Activated T-cell treated with anti-CD3 and anti-CD28 coated beads for 24 hours (primary cell): Measurements from ENCODE around the gene LGALS16.
A peak's percentile ranks its signal among the peaks of the same experiment; 100 is the strongest.
"Not testable (repeated sequence)": the region's sequence is repeated elsewhere in the genome, so short reads cannot be mapped to it uniquely, and the experiment has no call there.

Source experiments
- DNase-seq: peaks from one replicate; pipeline ENCODE4 v3.0.0-alpha.2; 2020; ENCODE audit warnings: low read depth

LGALS16 gene

DNA sequence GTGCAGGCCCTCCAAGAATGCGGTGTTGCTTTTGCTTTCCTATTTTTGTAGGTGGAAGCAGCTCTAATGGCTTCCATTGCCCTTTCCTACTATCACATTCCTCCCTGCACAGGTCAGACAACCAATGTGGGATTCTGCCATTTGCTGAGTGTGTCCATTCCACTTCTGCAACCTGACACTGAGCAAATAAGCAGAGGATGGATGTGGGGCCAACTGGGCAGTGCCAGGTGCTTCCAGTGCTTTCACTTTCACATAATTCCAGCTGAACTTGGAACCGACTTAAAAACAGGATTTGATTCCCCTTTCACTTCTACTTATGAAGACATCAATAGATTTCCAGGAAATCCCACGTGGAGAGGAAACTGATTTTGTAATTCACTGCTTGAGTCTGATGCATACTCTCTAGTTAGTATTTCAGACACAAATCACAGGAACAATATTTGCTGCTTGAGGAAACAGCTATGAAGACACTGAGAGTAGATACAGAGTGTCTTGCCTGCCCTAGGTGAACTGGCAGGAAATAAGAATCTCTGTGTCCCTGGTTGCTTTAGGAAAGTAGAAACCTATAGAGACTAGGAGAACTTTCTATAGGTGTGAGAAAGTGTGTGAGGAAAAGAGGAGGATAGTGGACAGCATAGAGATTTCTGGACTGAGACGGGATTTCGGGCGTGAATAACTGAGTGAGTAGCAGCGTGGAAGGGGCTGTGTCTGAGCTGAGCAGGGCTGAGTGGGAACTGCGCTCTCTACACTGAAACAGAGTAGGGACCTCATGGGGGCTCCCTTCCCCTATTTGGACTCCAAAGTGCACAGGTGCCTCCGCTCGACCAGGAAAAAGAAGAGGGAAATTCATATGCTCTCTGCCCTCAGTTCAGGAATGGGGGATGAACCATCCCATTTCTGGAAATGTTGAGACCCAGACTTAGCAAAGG lies 22.5 kb downstream of the LGALS16 start:
- no peak for DNase-seq

- DNase-seq: peak; percentile 49
Measured at GRCh38 chr19:39679056-39679790, 23.5 kb downstream of the LGALS16 start.

DNA sequence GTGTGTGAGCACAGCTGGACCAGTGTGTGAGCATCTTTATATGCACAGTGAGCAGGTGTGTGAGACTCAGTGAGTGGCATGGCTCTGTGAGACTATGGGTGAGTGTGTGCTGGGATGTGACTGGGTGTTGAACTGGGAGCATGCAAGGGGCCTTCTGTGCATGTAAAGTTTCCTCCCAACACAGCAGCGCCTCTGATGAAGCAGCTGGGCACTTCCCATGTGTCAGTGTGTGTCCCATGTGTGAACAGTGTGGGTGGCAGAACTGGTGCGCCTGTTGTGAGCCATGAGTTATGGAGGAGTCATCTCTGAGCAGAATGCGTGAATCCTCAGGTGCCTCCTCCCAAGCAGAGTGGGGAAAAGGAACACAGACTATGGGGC lies 24.1 kb downstream of the LGALS16 start:
- DNase-seq: peak; percentile 54

DNA sequence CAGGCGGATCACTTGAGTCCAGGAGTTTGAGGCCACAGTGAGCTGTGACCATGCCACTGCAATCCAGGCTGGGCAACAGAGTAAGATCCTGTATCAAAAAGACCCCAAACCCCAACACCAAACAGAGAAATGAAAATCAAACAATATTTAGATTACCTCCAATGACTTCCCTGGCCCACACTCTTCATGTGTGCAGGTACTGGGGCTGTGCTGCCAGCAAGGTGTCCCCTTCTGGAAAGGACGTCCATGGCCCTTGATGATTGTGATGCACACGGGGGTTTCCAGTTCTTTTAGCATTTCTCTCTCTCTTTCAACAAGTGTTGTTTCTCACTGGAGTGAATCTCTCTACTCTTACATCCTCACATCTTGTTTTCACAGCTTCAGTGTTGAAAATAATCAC lies 24.9 kb downstream of the LGALS16 start:
- DNase-seq: no peak

GRCh38 chr19:39681416-39681815 lies 25.7 kb downstream of the LGALS16 start:
- DNase-seq: no peak

DNA sequence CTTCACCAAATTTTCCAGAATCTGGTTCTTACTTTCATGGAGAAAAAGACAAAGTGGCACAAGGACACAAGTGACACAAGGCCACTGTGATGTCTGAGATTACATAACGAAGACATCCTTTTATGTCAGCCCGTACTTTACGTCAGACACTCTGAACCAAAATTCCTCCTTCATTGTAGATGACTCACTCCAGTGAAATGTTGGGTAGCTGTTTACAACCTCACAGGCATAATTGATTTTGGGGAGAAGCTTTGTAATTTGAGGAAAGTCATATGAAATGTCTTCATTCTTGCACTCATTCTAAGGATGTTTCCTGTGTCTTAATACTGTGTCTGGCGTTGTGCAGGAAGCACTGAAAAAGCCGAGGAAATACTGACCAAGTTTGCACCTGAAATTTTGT lies 28.6 kb downstream of the LGALS16 start:
- DNase-seq: no peak

GRCh38 chr19:39686739-39687138 lies 31.0 kb downstream of the LGALS16 start:
- no peak for DNase-seq

DNA sequence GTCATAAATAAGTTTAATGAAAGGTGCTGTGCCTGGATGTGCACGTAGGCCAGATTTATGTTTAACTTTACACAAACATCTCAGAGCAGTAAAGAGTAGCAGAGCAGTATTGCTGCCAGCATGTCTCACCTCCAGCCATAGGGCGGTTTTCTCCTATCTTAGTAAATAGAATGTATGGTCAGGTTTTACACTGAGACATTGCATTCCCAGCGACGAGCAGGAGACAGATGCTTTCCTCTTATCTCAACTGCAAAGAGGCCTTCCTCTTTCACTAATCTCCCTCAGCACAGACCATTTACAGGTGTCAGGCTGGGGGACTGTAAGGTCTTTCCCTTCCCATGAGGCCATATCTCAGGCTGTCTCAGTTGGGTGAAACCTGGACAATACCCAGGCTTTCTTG lies 32.9 kb downstream of the LGALS16 start:
- not testable (repeated sequence) for DNase-seq

DNA sequence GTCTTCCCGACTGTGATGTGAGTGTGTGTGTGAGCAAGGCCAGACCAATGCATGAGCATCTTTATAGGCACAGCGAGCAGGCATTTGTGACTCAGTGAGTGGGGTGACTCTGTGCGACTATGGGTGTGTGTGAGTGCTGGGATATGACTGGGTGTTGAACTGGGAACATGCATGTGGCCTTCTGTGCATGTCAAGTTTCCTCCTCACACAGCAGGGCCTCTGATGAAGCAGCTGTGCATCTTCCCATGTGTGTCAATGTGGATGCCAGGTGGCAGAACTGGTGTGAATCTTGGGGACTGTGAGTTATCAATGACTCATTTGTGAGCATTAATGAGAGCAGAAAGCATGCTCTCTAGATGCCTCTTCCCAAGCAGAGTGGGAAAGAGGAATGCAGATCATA lies 36.5 kb downstream of the LGALS16 start:
- DNase-seq: no peak

GRCh38 chr19:39692822-39693221 lies 37.1 kb downstream of the LGALS16 start:
- DNase-seq: no peak

DNA sequence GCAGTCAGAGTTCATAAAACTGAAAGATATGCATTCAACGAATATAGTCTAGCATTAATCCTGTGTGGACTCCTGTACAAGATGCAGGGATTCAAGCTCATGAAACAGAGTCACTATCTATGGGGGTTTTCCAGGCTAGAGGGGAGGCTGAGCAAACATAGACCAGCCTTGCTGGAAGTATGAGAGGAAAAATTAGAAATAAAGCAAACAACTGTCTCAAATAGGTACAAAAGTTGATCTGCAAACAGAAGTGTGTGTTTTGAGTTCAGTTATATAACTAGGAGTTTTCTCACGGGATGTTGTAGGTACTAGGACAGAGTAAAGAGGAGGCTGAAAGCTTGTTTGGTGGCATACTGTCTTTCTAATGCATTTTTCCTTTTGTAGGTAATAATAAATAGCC lies 40.0 kb downstream of the LGALS16 start:
- no peak for DNase-seq

- no peak for DNase-seq
Measured at GRCh38 chr19:39696387-39696786, 40.7 kb downstream of the LGALS16 start.

DNA sequence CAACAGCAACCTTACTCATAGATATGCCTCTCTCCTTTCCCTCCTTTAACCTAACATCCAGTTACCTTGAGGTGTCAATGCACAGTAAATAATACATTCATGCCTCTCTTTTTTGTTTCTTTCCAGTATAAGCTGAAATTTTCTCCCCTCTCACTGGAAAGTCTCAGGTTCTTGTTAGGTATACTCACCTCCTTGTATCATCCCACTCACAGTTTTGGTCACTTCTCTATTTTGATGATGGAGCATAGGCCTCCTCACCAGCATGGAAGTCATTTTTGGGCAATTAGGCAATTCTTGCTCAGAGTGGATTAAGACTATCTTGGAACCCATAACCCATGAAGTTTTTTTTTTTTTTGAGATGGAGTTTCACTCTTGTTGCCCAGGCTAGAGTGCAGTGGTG lies 42.8 kb downstream of the LGALS16 start:
- DNase-seq: no peak

DNA sequence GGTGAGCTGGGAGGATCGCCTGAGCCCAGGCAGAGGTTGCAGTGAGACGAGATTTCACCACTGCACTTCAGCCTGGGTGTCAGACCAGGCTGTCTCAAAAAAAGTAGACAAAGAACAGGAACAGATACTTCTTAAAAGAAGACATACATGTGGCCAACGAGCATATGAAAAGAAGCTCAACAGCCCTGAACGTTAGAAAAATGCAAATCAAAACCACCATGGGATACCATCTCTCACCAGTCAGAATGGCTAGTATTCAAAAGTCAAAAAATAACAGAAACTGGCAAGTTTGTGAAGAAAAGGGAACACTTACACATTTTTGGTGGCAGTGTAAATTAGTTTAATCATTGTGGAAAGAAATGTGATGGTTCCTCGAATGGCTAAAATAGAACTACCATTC lies 45.6 kb downstream of the LGALS16 start:
- no peak for DNase-seq

DNA sequence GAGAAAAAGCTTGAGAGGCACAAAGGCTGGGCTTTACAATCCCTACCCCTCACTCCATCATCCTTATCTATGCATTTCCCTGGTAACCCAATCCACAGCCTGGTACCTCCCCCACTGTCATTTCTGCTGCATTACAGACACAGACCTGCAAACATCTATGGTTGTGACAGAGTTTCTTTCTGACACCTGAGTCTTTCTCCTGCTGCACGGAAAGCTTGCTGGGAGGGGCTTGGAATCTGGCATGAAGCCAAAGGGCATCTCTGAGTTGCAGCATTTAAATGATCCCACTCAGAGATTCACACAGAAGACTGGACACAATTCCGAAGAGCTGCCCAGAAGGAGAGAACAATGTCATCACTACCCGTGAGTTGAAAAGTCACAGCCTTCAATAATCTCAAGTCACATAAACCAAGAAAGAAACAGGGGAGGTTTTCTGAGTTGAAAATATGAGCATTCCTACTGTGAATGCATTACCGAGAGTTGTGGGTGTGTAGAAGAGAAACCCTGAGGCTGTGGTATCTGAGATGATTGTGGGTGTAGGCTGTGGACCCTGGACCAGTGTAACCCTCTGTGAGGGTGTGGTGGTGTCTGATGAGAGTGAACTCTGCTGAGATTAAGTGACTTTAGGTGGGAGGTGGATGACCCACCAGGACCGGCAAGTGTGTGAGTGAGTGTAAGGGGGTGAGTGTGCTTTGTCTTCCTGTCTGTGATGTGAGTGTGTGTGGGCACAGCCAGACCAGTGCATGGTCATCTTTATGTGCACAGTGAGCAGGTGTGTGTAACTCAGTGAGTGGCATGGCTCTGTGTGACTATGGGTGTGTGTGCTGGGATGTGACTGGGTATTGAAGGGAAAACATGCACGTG lies 48.7 kb downstream of the LGALS16 start, which contains the start of gene LGALS14:
LGALS14 (plus strand) TSS at position 301 of the 864 bp plus-strand sequence; CDS start at position 349, 48 bp downstream.
- DNase-seq: no peak

DNA sequence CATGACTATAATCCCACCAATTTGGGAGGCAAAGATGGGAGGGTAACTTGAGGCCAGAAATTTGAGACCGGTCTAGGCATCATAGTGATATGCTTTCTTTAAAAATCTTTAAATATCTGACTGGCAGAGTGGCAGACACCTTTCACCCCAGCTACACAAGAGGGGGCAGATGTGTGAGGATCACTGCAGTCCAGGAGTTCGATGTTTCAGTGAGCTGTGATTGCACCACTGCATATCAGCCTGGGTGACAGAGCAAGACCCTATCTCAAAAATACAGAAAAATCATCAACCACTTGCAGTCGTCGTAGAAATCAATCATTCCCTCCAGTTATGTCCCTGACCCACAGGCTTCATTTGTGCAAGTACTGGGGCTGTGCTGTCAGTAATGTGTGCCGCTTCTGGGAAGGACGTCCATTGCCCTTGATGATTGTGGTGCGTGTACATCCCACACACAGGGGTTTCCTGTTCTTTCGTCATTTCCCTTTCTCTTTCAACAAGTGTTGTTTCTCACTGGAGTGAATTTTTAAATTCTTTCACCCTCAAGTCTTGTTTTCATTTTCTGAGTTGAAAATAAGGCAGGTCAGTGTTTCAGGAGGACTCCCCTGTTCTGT lies 50.0 kb downstream of the LGALS16 start:
- peak; percentile 13 for DNase-seq

GRCh38 chr19:39708594-39708993 lies 52.9 kb downstream of the LGALS16 start:
- DNase-seq: no peak

DNA sequence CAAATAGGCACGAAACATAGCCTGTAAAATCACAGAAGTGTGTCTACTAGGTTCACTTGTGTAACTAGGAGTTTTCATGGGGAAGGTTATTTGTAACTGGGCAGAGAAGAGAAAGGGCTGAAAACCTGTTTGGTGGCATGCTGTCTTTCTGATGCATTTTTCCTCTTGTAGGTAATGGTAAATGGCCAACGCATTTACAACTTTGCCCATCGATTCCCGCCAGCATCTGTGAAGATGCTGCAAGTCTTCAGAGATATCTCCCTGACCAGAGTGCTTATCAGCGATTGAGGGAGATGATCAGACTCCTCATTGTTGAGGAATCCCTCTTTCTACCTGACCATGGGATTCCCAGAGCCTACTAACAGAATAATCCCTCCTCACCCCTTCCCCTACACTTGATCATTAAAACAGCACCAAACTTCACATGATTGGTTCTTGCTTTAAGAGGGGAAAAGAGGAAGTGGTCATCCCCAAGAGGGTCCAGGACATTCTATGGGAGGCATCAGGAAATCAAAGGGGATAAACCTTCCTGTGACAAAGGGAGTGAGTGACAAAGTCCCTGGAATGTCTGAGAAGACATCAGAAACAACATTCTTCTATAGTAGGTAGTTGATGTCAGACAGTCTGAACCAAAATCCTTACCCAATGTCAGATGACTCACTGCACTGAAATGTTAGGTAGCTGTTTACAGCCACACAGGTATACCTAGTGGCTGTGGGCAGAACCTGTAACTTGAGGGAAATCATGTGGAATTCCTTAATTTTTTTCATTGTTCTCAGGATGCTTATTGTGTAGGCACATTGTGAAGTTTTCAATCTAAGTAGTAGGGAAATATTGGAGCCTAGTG lies 53.5 kb downstream of the LGALS16 start:
- no peak for DNase-seq
